ENCODE data around the gene TFCP2.

The TFCP2 gene

DNA sequence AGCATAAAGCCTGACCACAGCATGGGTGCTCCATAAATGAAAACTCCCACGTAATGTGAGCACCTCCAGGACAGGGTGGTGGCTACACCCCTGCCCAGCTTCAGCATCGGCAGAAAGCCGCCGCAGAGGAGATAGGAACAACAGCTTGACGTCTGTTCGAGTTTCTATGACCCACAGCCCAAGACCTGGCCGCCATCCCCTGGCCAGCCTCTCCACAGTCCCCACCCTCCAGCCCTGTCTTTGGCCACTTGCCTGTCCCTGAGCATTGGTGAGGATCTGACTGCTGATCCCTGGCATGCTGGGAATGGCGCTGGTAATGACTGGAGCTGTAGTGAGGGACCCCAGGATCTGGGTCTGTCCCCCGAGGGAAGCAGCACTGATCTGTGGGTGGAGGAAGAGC, 23.6 kb upstream of the TFCP2 start:
- DNase-seq = no peak

DNA sequence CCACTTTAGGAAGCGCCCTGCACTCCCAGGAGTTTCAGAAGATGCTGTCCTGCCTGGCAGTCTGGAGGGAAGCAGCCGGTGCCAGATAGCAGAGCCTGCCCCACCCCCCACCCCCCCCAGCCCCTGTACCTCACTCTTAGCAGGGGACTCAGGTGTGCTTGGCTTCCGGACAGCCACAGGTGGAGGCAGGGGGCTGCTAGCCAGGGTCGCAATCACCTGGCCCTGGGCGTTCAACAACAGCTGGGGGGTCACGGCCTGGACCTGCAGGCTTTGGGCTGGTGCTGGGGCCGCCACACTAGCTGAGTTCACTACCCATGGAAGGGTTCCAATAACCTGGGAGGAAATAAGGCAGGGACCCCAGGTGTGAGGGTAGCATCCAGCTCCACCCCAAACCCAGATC, 22.9 kb upstream of the TFCP2 start:
- no peak for DNase-seq

DNA sequence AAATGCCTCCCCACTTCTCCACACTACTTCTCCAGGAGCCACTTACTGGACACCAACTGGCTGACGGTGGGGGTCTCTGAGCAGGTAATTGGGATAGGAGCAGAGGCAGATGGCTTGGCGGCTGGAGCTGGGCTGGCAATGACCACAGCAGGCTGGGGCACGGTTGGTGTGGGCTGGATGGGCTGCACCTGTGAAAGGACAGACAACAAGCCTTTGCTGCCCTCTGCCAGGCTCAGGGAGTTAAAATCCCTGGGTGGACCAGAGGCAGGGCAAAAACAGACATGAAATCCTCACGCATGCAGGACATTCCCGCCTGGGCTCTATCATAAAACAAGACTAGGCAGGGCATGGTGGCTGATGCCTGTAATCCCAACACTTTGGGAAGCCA, 19.3 kb upstream of the TFCP2 start:
- DNase-seq = no peak

DNA sequence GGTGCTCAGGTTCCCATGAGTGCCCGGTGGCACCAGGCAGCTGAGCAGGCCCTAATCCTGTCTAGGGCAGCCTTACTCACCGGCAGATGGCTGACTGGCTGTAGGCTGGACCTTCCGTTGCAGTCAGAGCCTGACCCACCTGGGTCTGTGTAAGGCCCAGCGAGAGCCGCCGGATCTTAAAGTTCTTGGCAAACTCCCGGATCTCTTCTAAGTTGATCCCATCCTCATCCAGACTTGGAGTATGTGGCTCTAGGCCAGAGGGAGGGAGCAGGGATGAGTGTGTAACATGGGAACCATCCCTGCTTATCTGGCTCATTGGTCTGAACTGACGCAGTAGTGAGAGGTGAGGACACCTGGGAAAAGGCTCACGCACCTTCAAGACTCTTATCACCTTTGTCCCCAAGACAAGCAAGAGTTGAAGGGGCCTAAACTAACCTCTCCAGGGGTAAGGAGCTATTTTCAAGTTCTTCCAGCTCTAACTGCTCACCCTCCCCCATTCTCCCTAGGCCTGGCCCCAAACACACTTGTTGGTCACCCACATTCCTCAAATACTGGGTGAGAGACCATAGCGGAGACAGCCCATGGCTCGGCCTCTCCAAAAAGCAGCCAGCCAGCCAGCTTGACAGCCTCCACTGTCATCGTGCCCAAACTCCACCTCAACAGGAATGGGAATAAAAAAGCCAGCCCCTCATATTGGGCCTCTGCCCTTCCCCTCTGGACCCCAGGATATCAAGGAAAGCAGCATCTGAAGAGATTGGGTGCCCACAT, 18.8 kb upstream of the TFCP2 start:
- no peak for DNase-seq

DNA sequence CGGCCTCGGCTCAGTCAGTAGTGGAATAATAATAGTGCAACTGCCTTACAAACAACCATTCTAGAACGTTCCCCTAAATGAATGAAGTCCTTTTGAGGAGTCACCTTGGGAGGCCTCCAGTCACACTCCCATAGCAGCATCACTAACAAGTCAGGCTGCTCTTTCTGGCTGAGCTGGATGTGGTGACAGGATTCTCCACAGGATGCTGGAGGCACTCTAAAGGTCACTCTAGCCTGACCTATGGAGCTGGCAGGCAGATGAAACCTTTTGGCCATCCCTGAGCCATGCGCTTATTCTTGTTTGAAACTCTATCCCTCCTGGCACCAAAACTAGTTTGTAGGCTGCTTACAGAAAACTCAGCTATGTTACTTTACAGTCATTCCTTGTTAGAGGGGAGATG, 17.9 kb upstream of the TFCP2 start:
- DNase-seq = no peak

DNA sequence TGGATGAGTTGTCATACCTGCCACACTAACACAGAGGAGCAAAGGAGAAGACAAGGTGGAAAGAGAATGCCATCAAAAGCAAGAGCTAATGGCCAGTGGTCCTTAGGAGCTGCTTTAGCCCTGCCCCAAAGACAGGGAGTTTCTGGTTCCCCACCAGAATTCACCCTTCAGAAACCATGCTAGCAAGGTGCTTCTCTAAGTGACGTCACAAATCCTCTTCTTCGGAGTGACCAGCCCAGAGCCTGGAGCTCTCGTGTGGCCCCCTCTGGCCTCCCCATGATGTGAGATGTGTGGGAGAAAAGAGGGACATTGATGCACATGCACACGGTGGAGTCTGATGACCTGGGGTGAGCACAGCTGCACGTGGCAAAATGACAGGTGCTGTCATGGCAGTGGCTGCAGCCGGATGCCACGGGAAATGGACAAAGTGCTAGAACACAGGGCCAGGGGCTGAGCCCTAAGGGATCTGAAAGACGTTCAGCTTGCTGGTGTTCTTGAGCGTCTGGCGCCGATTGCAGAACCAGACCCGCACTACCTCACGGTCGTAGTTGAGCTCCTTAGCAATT, 16.9 kb upstream of the TFCP2 start:
- DNase-seq = no peak

DNA sequence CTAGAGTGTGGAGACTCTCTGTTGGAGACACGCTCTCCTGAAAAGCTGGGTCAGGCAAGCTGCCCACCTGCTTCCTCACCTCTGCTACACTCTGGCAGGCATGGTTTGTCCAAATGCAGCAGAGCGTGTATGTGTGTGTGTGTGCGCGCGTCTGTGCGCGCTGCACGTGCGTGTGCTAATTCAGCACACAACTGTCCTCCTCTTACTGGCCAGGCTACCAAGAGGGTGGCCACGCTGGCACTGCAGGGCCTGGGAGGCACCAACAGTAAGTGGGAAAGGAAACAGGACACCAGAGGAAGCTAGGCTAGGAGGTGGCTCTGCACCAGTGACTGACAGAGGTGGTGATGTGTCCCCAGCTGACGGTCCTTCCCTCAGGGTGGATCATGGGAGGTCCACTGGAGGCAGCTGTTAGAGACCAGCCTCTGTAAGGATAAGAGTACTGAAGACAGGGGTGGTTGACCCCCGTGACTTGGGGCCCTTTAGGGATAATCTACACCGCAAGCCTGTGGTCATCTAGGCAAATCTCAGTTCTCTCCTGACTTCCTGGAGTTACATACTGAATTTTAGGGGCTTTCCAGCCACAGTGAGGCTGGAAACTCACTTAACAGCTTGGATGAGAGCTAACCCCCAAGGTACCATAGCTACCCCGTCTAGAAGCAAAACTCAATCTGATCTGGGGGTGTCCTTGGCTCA, 15.6 kb upstream of the TFCP2 start:
- DNase-seq = no peak

DNA sequence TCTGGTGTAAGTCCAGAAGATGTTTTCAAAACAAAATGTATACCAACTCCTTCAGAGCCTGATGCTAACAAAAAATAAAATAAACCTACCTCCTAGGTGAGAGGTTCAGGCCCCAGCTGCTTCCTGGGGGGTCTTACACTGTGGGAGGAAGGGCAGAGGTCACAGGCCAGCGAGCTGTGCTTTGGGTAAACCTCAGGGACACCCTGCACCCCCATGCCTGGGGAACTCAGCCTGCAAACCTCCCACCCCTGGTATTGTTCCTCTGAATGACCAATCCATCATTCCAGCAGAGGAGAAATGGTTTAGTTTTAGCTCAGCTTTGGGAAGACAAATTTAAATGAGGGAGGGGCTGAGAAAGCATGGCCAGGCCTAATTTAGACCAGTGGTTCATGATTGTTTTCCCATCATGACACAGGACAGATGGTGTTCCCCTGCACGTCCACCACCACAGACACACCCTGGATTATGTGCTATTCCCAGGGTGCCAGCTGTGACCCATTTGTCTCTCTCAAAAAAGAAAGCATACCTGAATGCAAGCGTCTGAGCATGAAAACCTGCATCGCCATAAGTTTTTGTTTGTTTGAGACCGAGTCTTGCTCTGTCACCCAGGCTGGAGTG, 14.5 kb upstream of the TFCP2 start:
- DNase-seq = no peak

DNA sequence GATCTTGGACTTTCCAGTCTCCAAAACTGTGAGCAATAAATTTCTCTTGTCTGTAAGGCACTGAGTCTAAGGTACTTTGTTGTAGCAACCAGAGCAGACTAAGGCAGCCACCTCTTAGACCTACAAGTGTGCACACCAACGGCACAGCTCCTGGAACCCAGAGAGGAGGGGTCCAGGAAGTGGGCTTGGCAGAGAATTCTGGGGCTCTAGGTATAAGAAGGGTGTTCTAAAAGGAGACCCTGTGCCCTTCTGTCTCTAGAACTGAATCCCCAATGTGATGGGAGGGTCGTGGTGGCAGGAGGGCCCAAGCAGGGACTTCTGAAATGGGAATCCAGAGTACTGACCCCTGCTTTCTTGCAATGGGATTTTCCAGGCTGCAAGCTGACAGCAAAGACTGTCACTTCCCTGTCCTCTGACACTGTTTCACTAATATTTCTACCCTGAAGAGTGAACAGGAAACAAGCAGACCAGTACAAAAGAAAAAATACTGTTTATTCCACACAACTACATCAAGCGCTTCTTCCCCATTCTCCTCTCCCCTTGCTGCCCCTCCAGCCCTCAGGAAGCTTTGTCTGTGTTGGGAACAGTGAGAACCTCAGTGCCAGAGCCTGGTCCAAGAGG, 13.6 kb upstream of the TFCP2 start:
- DNase-seq = no peak

DNA sequence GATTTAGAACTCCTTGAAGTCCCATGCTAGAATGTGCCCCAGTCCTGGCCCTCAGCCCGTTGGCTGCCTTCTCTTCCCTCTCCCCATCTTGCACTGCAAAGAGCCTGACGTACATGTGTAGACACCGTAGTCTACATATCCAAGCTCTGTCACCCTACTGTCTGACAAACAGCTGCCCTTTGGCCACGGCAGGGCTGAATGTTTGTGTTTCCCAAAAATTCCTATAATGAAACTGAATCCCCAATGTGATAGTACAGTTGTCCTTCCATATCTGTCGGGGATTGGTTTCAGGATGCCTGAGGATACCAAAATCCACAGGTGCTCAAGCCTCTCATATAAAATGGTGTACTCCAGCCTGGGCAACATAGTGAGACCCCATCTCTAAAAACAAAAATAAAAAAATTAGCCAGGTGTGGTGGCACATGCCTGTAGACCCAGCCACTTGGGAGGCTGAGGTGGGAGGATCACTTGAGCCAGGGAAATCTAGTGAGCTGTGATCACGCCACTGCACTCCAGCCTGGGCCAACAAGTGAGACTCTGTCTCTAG, 12.3 kb upstream of the TFCP2 start:
- DNase-seq = no peak

DNA sequence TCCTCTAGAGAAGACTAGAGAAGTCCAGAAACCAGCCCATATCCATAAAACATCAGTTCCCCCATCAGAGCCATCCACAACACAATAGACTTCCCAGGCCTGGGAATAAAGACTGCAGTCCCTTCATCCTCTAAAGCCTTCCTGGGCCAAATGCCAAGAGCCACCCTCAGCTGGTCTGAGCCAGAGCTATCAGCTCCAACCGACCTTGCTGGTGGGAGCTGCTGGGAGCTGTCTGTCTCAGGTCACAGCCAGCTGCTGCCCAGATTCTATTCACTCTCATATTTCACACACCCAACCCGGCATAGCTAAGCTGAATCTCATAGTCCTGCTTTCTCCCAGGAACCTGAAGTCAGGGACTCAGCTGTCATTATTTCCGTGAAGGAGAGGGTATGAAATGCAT, 10.9 kb upstream of the TFCP2 start:
- no peak for DNase-seq

DNA sequence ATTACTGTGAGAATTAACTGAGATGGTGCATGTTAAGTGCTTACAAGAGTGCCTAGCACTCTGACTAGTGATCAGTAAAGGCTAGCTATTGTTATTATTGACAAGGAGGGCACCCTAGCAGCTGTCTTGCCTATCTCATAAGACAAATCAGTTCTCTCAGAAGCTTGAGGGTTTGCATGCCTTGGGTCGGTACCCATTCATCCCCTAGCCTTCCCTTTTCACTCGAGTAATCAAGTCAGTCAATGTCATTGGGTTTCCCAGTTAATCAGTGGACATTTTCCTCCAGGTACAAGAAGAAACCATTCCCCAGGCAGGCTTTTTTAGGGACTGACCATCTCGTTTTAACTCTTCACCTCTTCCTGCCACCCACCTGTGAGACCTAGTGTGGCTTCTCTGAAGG, 10.4 kb upstream of the TFCP2 start:
- DNase-seq = no peak

DNA sequence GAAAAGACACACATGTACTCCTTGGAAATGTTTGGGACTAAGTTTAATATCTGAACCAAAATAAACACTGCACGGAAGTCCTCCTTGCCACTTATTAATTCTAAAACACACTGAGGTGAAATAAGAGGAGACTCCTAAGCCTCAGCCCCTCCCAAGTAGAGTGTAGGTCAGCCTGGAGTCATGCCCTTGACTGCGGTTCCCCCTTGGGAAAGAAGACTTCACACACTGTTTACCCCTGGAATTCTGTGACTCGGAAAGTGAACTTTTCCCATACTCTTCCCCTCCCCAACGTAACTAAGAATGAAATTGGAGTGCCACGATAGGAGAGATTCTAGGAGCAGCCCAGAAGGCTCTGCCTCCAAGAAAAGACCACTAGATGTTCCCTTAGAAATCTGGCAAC, 8.6 kb upstream of the TFCP2 start:
- no peak for DNase-seq

DNA sequence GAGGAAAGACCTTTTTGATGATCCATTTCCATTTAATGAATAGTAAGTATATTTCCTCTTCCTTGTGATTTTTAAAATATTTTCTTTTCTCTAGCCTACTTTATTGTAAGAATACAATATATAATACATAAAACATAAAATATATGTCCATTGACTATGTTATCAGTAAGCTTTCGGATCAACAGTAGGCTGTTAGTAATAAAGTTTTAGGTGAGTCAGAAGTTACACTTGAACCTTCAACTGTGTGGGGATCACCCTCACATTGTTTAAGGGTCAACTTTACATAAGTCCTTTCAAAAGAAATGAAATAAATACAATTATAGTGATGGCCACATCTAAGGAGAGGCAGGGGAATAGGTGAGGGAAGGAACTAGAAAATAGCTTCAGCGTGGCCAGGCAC, 5.0 kb upstream of the TFCP2 start:
- DNase-seq = no peak

DNA sequence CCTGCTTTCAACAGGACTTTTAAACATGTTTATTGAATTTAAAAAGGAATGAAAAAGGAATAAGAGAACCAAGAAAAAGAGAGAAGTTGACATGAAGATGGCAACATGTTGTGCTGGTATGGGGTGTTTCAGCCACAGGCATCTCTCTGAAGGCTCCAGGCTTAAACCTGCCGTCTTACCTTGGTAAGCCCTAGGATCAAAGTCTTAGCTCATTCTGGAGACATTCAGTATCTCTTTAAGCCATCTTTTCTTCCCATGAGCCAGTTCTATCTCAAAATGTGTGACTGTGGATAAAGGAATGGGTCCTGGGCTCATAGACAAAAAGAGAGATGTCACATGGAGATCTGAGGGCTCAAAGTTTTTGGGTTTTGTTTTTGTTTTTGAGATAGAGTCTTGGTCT, 1.6 kb upstream of the TFCP2 start:
- DNase-seq = no peak

DNA sequence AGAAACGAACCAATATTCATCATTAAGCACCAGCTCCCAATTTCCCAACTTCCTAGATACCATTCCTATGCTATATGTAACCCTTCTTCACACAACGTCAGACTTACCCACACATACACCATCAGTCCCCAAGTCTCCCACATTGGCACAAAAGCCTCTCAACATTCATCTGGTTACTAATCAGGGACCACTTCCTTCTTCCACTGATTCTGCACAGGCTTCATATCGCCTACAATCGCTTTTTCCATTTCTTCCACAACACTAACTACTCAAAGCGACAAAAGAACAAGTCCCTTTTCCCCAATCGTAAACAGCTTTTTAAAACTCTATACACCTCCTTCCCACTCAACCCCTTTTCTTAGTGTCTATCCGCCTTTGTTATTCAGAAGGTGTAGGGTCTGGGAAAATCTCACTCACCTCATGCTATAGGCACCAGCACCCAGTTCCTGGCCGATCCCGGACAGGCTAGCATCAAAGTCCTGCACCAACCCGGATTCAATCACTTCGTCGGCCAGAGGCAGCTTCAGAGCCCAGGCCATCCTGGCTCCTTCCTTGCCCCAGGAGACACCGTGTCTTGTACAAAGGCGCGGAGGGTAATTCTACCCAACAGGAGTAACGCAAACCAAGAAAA, 936 bp downstream of the TFCP2 start:
- DNase-seq = no peak

DNA sequence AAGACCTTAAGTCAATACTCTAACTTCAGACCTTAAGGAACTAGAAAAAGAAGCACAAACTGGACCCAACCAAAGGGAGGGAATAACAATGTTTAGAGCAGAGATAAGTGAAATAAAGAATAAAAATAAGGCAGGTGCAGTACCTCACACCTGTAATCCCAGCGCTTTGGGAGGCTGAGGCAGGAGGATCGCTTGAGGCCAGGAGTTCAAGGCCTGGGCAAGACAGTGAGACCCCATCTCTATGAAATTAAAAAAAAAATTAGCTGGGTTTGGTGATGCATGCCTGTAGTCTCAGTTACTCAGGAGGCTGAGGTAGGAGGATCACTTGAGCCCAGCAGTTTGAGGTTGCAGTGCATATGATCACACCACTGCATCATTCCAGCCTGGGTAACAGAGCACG, 9.1 kb downstream of the TFCP2 start:
- no peak for DNase-seq

DNA sequence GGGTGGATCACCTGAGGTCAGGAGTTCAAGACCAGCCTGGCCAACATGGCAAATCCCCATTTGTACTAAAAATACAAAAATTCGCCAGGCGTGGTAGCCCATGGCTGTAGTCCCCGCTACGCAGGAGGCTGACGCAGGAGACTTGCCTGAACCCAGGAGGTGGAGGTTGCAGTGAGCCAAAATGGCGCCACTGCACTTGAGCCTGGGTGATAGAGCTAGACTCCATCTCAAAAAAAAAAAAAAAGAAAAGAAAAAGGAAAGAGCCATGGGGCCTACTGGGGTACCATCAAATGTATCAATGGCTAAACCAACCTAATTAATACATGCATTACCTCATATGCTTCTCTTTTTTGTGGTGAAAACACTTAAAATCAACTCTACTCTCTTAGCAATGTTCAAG, 10.7 kb downstream of the TFCP2 start:
- no peak for DNase-seq

DNA sequence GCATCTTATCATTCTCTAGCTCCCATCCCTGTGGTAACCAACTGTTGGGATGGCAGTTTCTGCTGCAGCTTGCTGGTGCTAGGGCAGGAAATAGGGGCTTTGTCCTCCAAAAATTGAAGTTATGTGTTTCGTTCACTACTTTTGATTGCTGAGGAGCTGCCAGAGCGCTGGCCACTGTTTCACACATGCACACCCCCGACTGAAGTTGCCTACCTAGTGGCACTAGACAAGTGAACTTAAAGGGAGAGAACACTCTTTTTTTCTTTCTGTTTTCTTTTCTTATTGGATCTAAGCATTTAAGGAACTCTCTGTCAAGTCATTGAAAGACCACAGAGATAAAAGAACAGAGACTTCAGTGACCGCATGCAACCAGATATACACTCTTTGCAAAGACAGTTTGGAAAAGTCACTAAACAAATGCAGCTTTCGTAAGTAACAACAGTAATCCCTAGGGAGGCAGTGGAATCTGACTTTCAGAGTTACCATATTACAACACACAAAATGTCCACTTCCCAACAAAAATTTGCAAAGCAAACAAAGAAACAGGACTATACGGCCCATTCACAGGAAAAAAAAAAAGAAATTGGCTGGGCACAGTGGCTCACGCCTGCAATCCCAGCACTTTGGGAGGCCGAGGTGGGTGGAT, 12.0 kb downstream of the TFCP2 start:
- no peak for DNase-seq

DNA sequence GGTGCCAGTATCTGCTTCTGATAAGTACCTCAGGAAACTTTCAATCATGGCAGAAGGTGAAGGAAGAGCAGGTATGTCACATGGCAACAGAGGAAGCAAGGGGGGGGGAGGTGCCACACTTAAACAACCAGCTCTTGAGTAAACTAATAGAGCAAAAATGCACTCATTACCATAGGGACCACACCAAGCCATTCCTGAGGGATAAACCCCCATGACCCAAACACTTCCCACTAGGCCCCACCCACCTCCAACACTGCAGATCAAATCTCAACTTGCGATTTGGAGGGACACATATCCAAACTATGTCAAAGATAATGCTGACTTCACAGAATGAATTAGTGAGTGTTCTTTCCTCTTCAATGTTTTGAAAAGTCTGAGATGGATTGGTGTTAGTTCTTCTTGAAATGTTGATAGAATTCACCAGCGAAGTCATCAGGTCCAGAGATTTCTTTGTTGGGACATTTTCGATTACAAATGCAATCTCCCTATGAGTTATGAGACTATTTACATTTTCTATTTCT, 16.6 kb downstream of the TFCP2 start:
- no peak for DNase-seq

DNA sequence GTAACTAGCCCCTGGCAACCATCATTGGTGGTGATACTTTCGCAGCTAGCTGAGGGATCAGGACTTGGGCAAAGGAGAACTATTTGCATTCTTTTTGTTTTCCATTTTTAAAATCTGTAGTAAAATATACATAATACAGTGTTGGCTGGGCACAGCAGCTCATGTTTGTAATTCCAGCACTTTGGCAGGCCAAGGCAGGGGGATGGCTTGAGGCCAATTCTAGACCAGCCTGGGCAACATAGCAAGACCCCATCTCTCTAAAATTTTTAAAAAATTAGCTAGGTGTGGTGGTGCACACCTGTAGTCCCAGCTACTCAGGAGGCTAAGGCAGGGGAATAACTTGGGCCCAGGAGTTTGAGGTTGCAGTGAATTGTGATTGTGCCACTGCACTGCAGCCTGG, 20.0 kb downstream of the TFCP2 start:
- DNase-seq = no peak

DNA sequence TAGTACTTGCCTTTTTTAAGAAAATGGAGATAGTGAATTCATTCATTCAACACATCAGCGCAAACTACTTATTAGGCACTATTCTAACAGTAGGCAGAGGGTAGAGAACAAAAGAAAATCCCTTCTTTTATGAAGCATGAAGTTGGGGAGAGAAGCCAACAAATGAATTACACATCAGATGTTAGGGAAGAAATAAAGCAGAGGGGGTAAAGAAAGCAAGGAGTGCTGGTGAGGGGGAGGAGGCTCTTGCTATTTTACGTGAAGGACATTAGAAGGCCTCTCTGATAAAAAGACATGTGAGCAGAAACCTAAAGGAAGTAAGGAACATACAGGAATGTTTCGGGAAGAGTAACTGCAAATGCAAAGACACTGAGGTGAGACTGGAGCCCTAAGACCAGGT, 22.2 kb downstream of the TFCP2 start:
- no peak for DNase-seq
